Lung (tissue), 12 donors: ENCODE data around the gene ITGB7. TPM values are rescaled to one million over a fixed set of nuclear protein-coding genes. Genes with fewer than 3 reads are reported as not detected.

Experiments
- ATAC-seq: fragments of 200-7000 bp; cut with Tn5 transposase; one replicate; pipeline ENCODE4 v1.9.1; 2020; ENCODE audit warnings: moderate number of reproducible peaks; ENCODE audit not compliant: insufficient read depth, low FRiP score
- DNase-seq, 3 donors: peaks; one replicate each; pipeline ENCODE4 v3.0.0-alpha.2; 2013 to 2017
- H3K27ac ChIP-seq, 2 donors: one replicate each; pipeline ENCODE4 v1.5.1; 2013; ENCODE audit warnings: mild to moderate bottlenecking in 2 of 2, moderate library complexity in 2 of 2, control low read depth in 1 of 2, inconsistent platforms in 1 of 2, low read depth in 1 of 2, low read length in 1 of 2
- H3K27me3 ChIP-seq, 3 donors: one replicate each; pipeline ENCODE4 v1.5.1; 2013; ENCODE audit warnings: low read length in 2 of 3; ENCODE audit not compliant: control insufficient read depth in 3 of 3, insufficient read depth in 3 of 3
- H3K36me3 ChIP-seq, 4 donors: one replicate each; pipeline ENCODE4 v1.5.1; 2013; ENCODE audit warnings: low read length in 4 of 4, mild to moderate bottlenecking in 1 of 4, moderate library complexity in 1 of 4; ENCODE audit not compliant: control insufficient read depth in 4 of 4, insufficient read depth in 4 of 4
- H3K4me1 ChIP-seq, 5 donors: one replicate each; pipeline ENCODE4 v1.5.1; 2013; ENCODE audit warnings: low read length in 5 of 5, mild to moderate bottlenecking in 2 of 5, moderate library complexity in 1 of 5; ENCODE audit not compliant: control insufficient read depth in 5 of 5, insufficient read depth in 5 of 5
- H3K4me3 ChIP-seq: one replicate; pipeline ENCODE4 v1.5.1; 2013; ENCODE audit warnings: mild to moderate bottlenecking, control low read depth, moderate library complexity
- H3K9ac ChIP-seq, 2 donors: one replicate each; pipeline ENCODE4 v1.5.1; 2013; ENCODE audit warnings: low read length in 2 of 2, control low read depth in 1 of 2; ENCODE audit not compliant: insufficient read depth in 1 of 2
- H3K9me3 ChIP-seq, 4 donors: one replicate each; pipeline ENCODE4 v1.5.1; 2013; ENCODE audit warnings: low read length in 3 of 4, mild to moderate bottlenecking in 1 of 4, moderate library complexity in 1 of 4; ENCODE audit not compliant: control insufficient read depth in 4 of 4, insufficient read depth in 3 of 4
- CTCF ChIP-seq: IDR thresholded peaks from 2 replicates; pipeline ENCODE4 v1.5.1; 2012; ENCODE audit warnings: mild to moderate bottlenecking; ENCODE audit errors: control extremely low read depth, extremely low read depth
- WGBS, 2 donors: extraction: QIAGEN DNeasy Blood & Tissue Kit; methylation state at CpG; one replicate each; pipeline ENCODE4 v1.1.7; 2013; 5-methylcytosine and 5-hydroxymethylcytosine counted together
- polyA plus RNA-seq, 2 donors: library from polyadenylated mRNA; stranded (reverse); fragments of 200-250 nt; gene quantifications; one replicate each; pipeline ENCODE4 v1.2.1, GENCODE V29; 2013
- total RNA-seq, 2 donors: library from RNA; depleted of rRNA in 1 of 2; stranded (reverse); fragments of >200 nt in 1 of 2; gene quantifications; one replicate each; pipeline ENCODE4 v1.2.1, GENCODE V29; 2014 to 2021
- donor health status: control.
- donor health status: control.
- donor health status: Bipolar disorder and iron deficiency.
- donor health status: healthy.
- donor health status: DM: yes; HTN: yes; CAD: no.

The ITGB7 gene
- total and polyA plus RNA-seq, 4 donors, result 2.3 to 7.9 (median 5.0) TPM

- 48 to 72% methylated on average over 5 of the region's 5 CpGs for WGBS, 2 donors
- no peak overlapping the region for H3K9ac ChIP-seq
- no peak overlapping the region for H3K4me3 ChIP-seq
- H3K27ac ChIP-seq, result no peak overlapping the region
- no peaks in the 10 kb centered on the region for H3K36me3 ChIP-seq
- no peak for DNase-seq
- H3K9me3 ChIP-seq, result no peaks in the 10 kb centered on the region
- TF ChIP-seq CTCF, result no peak
- peaks cover 0 to 11% (median 0%) of the 10 kb centered on the region in 5 donors for H3K4me1 ChIP-seq
- ATAC-seq, result no peak
- H3K27me3 ChIP-seq, result no peaks in the 10 kb centered on the region
These were observed 8.5 kb downstream of the ITGB7 start for GRCh38 chr12:53198486-53199110.

GRCh38 chr12:53197011-53197640, 9.9 kb downstream of the ITGB7 start:
- H3K4me3 ChIP-seq, result no peak overlapping the region
- H3K27me3 ChIP-seq, result no peaks in the 10 kb centered on the region
- H3K36me3 ChIP-seq, result peaks cover 0 to 4% (median 1%) of the 10 kb centered on the region in 4 donors
- DNase-seq (no peak), ATAC-seq (no peak)
- WGBS, 2 donors, result 70 to 79% methylated on average over 19 of the region's 19 CpGs
- H3K4me1 ChIP-seq, result peaks cover 0 to 11% (median 0%) of the 10 kb centered on the region in 5 donors
- H3K27ac ChIP-seq, result no peak overlapping the region
- no peaks in the 10 kb centered on the region for H3K9me3 ChIP-seq
- TF ChIP-seq CTCF, result no peak
- H3K9ac ChIP-seq, result no peak overlapping the region

- Histone ChIP-seq H3K4me3 (no peak overlapping the region), H3K27me3 (no peaks in the 10 kb centered on the region), H3K9me3 (no peaks in the 10 kb centered on the region), H3K4me1 (peaks cover 0 to 11% (median 0%) of the 10 kb centered on the region in 5 donors), H3K27ac (no peak overlapping the region), H3K36me3 (peaks cover 0 to 10% (median 2%) of the 10 kb centered on the region in 4 donors), H3K9ac (no peak overlapping the region)
- DNase-seq (no peak), ATAC-seq (no peak)
- WGBS, 2 donors, result 77 to 88% methylated on average over 14 of the region's 14 CpGs
- no peak for TF ChIP-seq CTCF
These were observed 10.6 kb downstream of the ITGB7 start for GRCh38 chr12:53196486-53196885.
